Caki2 (cell line): ENCODE measurements around the gene OR4D1. TPM values are rescaled to one million over a fixed set of nuclear protein-coding genes. Genes with fewer than 3 reads are reported as not detected.

Source experiments
- DNase-seq: peaks from one replicate; pipeline ENCODE4 v3.0.0-alpha.2; 2015; ENCODE audit warnings: low read depth
- in situ Hi-C: cut with HindIII; loops from 2 replicates; pipeline ENCODE4 v1.10.0; 2016; ENCODE audit warnings: low sequenced_read_pairs, low pct_unique_long_range_greater_than_20kb, mixed read lengths
- total RNA-seq: library from RNA; depleted of rRNA; stranded (reverse); fragments of >200 nt; shearing (Covaris generic); gene quantifications from 2 replicates; pipeline ENCODE4 v1.2.3, GENCODE V29; 2014; ENCODE audit warnings: low replicate concordance

Gene OR4D1
- total RNA-seq, 1 experiment from 2014 or later = not detected

DNA sequence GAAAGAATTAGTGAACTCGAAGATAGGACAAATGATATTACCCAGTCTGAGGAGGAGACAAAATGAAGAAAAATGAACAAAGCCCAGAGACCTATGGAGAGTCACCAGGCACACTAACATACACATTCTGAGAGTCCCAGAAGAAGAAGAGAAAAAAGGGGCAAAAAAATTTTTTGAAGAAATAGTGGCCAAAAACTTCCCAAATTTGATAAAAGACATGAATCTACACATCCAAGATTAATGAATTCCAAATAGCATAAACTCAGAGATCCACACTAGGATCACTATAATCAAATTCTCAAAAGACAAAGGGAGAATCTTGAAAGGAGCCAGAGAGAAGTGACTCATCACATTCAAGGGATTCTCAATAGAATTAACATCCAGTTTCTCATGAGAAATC, 3.4 kb upstream of the OR4D1 start:
- DNase-seq = no peak
- in situ Hi-C loops = no loop called here

DNA sequence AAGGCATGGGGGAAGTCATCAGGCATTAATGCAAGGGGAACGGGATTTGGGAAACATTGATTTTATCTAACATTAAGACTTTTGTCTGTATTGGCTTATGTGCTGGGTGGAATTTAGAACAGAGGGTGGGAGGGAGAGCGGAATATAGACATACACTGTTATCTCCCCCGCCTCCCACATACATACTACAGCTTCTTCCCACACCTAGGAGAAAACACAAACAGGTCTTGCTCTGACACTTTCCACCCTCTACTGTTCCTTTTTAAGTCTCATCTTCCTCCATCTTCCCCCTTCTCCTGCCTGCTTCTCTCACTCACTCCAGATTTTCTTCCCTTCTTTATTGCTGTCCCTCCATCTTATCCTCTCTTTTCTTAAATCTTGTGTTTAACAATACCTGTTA, 425 bp downstream of the OR4D1 start:
- DNase-seq = no peak
- in situ Hi-C loops = no loop called here

DNA sequence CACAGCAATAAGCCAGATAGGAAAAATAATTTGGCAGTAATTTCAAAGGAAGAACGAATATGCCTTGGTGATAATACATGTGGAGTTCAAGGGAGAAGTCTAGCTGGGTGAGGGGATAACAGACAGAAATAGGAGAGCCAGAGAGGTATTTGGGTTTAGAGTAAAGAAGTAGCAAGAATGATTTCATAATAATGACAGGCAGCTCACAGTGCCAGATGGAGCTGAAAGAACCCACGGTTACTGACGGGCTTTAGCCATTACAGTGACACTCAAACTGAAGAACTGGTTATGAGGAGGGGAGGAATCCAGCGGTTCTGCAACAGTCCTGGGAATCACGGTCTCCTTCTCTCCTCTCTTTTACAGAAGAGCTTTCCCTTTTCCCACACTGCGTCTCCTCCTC, 2.2 kb downstream of the OR4D1 start:
- in situ Hi-C loops = no loop called here
- no peak for DNase-seq

DNA sequence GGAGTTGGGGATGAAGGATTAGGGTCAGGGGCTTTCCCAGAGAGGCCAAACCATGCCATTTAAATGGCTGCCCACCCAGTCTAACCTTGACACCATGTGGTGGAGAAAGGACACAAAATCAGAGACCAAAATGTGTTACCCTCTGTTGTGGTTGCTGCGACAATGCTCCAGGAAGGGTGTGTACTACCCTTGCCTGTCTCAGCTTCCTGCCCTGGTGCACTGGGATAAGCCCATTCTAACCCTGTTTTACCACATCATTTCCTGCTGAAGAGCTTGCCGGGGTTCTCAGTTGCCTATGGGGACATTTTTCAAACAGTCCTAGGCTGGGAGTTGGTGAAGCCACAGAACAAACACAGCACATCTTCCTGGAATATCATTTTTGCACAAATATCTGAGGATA, 4.9 kb downstream of the OR4D1 start:
- in situ Hi-C loops = no loop called here
- no peak for DNase-seq

DNA sequence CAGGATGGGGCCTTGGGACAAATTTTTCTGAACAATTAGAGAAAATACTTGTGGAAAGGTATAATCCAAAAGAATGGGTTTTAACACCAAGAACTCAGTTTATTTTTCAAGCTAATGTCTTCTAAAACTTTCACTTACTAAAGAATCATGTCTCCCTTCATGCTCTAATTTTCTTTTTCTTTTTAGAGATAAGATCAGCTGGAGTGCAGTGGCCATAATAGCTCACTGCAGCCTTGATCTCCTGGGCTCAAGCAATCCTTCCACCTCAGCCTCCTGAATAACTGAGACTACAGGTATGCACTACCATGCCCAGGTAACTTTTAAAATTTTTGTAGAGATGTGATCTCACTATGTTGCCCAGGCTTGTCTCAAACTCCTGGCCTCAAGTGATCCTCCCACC, 5.5 kb downstream of the OR4D1 start:
- DNase-seq = no peak
- in situ Hi-C loops = no loop called here

DNA sequence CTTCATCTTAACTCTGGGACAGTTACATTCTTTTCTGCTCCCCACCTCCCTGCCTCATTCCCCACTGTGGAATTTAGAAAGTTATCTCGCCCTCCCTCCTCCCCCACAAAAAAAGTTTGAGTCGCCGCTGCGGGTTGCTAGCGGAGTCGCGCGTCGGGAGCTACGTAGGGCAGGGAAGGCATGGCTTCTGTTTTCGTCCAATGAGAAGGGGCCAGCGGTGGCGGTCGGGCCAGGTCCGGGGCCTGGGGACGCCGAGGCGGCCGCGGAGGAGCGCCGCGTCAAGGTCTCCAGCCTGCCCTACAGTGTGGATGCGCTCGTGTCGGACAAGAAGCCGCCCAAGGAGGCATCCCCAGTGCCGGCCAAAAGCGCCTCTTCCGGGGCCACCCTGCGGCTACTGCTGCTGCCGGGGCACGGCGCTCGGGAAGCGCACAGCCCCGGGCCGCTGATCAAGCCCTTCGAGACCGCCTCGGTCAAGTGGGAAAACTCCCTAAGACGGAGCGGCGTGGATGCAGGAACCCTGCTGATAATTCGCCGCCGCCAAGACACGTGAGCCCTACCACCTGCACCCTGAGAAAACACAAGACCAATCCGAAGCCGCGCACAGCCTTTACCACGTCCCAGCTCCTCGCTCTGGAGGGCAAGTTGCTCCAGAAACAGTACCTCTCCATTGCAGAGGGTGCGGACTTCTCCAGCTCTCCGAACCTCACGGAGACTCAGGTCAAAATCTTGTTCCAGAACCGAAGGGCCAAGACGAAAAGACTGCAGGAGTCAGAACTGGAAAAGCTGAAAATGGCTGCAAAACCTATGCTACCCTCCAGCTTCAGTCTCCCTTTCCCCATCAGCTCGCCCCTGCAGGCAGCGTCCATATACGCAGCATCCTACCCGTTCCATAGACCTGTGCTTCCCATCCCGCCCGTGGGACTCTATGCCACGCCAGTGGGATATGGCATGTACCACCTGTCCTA, 8.9 kb downstream of the OR4D1 start:
- no peak for DNase-seq

GRCh38 chr17:58158181-58158580, 10.0 kb downstream of the OR4D1 start:
- DNase-seq = no peak
- in situ Hi-C loops = no loop called here

More for the DNA sequence above, 8.9 kb downstream of the OR4D1 start:
- in situ Hi-C loops = no loop called here

- no peak for DNase-seq
- in situ Hi-C loops = no loop called here
Measured at GRCh38 chr17:58161566-58161965, 13.4 kb downstream of the OR4D1 start.

DNA sequence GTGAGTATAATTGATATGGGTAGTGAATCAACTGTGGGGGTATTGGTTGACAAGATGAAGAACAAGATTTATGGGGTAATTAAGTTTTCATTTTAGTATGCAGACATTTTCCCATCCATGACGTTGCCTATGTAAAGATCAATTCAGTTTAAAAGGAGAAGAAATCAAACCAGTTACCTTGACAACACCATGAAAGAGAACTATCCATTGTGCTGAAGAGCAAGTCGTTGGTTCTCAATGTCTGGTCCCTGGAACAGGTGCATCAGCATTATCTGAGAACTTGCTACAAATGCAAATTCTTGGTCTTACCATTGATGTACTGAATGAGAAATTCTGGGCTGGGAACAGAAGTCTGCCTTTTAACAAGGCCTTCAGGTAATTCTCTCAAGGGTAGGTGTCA, 17.8 kb downstream of the OR4D1 start:
- no peak for DNase-seq
- in situ Hi-C loops = no loop called here

- DNase-seq = no peak
- in situ Hi-C loops = no loop called here
Measured at GRCh38 chr17:58166682-58167081, 18.5 kb downstream of the OR4D1 start, which contains the start of gene OR4D2. Gene OR4D2 (plus strand): TSS chr17:58166982. CDS start chr17:58169656, 2,674 bp downstream.

DNA sequence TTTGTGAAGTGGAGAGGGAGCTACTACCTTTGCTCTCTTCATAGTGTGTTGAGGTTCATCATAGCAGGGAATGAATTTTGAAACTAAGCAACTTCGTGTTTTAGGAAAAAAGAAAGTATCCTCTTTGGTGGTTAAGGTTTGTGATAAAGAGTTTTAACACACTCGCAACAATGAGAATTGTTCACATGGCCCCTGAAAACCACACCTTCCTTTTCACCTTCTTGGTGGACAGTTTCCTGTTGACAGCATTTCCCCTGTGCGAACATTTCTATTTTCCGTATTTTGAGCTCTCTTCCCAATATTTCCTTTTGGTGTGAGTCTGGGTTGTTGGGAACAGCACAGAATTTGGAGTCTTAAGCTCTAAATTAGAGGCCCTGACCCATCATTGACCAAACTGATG, 22.4 kb downstream of the OR4D1 start:
- in situ Hi-C loops = no loop called here
- DNase-seq = no peak

GRCh38 chr17:58172369-58173071, 24.3 kb downstream of the OR4D1 start:
- no peak for DNase-seq
- in situ Hi-C loops = no loop called here

DNA sequence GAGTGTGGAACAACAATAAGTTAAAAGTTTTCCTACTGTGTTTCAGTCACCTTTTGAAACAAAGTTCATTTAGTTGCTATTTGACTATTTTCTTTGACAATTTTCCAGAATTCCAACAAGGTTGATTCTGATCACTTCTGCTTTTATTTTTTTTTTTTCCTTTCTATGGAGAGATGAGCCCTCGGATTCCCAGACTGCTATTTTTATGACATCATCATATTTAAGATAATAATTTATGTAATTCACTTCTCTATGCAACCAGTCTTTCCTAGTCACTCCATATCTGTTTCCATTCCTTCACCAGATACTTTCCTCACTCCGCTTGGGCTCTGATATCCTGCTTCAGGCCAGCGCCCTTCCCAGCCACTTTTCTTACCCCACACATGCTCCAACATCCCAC, 26.7 kb downstream of the OR4D1 start:
- no peak for DNase-seq
- in situ Hi-C loops = no loop called here

- in situ Hi-C loops = no loop called here
- no peak for DNase-seq
Measured at GRCh38 chr17:58176200-58176599, 28.0 kb downstream of the OR4D1 start.

DNA sequence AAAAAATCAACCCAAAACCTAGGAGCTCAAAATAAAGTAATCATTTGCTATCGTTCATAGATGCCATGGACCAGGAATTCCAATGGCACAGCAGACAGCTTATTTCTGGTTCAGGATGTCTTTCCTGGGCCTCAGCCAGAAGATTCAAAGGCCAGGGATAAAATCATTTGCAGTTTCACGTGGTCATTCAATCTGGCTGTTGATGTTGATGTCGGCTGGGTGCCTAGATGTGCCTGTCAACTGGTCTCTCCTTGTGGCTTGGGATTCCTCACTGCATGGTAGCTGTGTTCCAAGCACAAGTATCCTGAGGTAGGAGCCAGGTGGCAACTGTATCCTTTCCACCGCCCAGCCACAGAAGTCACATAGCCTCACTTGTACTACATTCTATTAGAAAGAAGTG, 33.6 kb downstream of the OR4D1 start:
- no peak for DNase-seq
- in situ Hi-C loops = no loop called here

- in situ Hi-C loops = no loop called here
- no peak for DNase-seq
Measured at GRCh38 chr17:58183514-58183913, 35.3 kb downstream of the OR4D1 start.

- in situ Hi-C loops = no loop called here
- DNase-seq = peak; percentile 71
Measured at GRCh38 chr17:58184308-58184985, 36.3 kb downstream of the OR4D1 start.

DNA sequence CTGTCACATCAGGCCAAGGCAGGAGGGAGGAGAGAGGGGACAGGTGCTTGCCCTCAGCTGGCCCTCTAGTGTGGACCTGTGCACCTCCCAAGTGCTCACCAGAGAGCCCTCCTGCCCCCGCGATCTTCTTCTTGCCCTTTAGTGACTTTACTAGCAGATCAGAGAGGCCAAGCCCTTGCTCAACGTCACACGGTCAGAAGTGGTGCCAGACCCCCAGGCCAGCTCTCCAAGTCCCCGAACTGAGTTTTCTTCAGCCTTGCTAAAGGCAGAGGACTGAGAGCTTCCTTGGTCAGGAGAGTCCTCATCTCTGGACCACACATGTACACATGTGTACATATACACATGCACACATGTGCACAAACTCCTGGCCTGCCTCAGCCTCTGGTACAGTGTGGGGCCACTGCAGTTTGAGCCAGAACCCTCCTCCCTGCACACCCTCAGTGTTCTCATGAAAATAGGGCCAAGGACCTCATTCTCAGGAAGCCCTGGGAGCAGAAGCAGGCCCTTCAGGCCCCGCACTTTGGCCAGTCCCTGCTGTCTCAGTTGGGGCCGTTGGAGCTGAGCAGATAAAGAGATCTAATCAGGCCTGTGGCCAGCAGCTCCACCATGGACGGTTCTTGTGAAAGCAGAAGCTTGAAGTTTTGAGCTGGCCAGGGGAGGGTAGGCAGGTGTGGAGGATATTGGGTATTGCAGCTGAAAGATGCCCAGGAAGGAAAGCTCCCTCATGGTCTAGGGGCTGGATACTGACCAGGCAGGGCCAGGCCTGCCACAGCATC, 37.0 kb downstream of the OR4D1 start:
- in situ Hi-C loops = no loop called here
- DNase-seq = no peak
